ENCODE measurements around the gene ZNF407. TPM values are rescaled to one million over a fixed set of nuclear protein-coding genes. Genes with fewer than 3 reads are reported as not detected.

Gene ZNF407
- total and polyA plus RNA-seq, 4 donors, result 1.3 to 21.1 (median 9.5) TPM

DNA sequence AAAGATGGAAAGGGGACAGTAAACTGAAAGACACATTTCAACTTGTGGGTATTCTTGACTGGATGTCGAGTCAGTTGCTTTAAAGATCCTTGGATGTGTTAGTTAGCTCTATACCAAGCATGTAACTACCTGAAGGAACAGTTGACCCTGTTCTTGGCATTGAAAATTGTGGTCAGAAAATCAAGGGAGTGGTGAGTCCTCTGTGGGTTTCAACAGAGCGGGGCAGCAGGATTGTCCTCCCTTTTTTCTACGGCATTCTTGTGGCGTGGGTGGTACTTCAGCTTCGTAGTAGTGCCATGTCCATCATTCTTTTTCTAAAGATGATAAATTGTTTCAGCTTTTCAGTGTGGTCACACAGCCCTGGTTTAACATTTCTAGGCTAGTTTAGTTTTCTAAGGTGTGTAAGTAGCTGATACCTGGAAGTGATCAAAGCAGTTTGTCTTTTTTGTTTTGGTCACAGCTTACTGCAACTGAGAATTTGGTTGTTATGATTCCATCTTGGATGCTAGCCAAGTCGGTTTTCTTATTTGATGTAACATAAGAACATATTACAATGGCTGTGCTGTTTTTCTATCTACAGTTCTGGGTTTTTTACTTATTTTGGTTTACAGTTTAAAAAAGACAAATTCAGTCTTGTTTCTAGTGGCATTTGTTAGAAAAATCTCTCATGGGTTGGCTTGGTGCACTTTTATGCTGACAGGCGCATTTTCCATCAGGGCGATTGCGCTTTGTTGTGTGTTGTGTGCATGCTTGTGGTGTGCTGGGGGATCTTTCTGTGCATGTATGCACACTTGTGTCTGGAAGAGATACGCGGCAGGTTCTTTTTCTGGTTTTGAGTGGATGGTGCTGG lies 84.7 kb downstream of the ZNF407 start:
- H3K27ac ChIP-seq (ENCODE audit: low read depth in 1 of 2, low read length in 2 of 2), result no peak overlapping the region
- no peak for DNase-seq
- H3K4me3 ChIP-seq (ENCODE audit: low read length in 2 of 2), result no peak overlapping the region
- 90 to 91% methylated on average over 11 of the region's 11 CpGs for WGBS, 2 donors
- H3K36me3 ChIP-seq (ENCODE audit: control insufficient read depth in 1 of 2, insufficient read depth in 2 of 2, low read length in 1 of 2), result no peaks in the 10 kb centered on the region
- peaks cover 2% of the 10 kb centered on the region for H3K9me3 ChIP-seq (ENCODE audit: control insufficient read depth, low read length)
- intact Hi-C loops (cut with DNase I), result no loop called here
- no peaks in the 10 kb centered on the region for H3K4me1 ChIP-seq (ENCODE audit: control insufficient read depth in 1 of 2, insufficient read depth in 2 of 2, low read length in 2 of 2)
- no peak for ATAC-seq (ENCODE audit: low FRiP score)
- no peaks in the 10 kb centered on the region for H3K27me3 ChIP-seq (ENCODE audit: control insufficient read depth in 1 of 2, insufficient read depth in 2 of 2, low read length in 1 of 2)

GRCh38 chr18:74682991-74683297 lies 85.3 kb downstream of the ZNF407 start:
- Histone ChIP-seq H3K27ac (ENCODE audit: low read depth in 1 of 2, low read length in 2 of 2) (no peak overlapping the region), H3K9me3 (ENCODE audit: control insufficient read depth, low read length) (no peaks in the 10 kb centered on the region), H3K36me3 (ENCODE audit: control insufficient read depth in 1 of 2, insufficient read depth in 2 of 2, low read length in 1 of 2) (no peaks in the 10 kb centered on the region), H3K4me3 (ENCODE audit: low read length in 2 of 2) (no peak overlapping the region), H3K27me3 (ENCODE audit: control insufficient read depth in 1 of 2, insufficient read depth in 2 of 2, low read length in 1 of 2) (no peaks in the 10 kb centered on the region), H3K4me1 (ENCODE audit: control insufficient read depth in 1 of 2, insufficient read depth in 2 of 2, low read length in 2 of 2) (no peaks in the 10 kb centered on the region)
- ATAC-seq (ENCODE audit: low FRiP score), result no peak
- no peak for DNase-seq
- intact Hi-C loops (cut with DNase I), result no loop called here
- WGBS, 2 donors, result 97 to 98% methylated on average over 1 of the region's 1 CpG

- DNase-seq (no peak), ATAC-seq (ENCODE audit: low FRiP score) (no peak)
- Histone ChIP-seq H3K4me3 (ENCODE audit: low read length in 2 of 2) (no peak overlapping the region), H3K27me3 (ENCODE audit: control insufficient read depth in 1 of 2, insufficient read depth in 2 of 2, low read length in 1 of 2) (no peaks in the 10 kb centered on the region), H3K27ac (ENCODE audit: low read depth in 1 of 2, low read length in 2 of 2) (no peak overlapping the region), H3K4me1 (ENCODE audit: control insufficient read depth in 1 of 2, insufficient read depth in 2 of 2, low read length in 2 of 2) (no peaks in the 10 kb centered on the region), H3K9me3 (ENCODE audit: control insufficient read depth, low read length) (no peaks in the 10 kb centered on the region), H3K36me3 (ENCODE audit: control insufficient read depth in 1 of 2, insufficient read depth in 2 of 2, low read length in 1 of 2) (no peaks in the 10 kb centered on the region)
- intact Hi-C loops (cut with DNase I), result no loop called here
Measured at GRCh38 chr18:74683573-74683972, 85.9 kb downstream of the ZNF407 start.

- H3K27me3 ChIP-seq (ENCODE audit: control insufficient read depth in 1 of 2, insufficient read depth in 2 of 2, low read length in 1 of 2), result no peaks in the 10 kb centered on the region
- H3K4me1 ChIP-seq (ENCODE audit: control insufficient read depth in 1 of 2, insufficient read depth in 2 of 2, low read length in 2 of 2), result no peaks in the 10 kb centered on the region
- no peak overlapping the region for H3K4me3 ChIP-seq (ENCODE audit: low read length in 2 of 2)
- ATAC-seq (ENCODE audit: low FRiP score) (no peak), DNase-seq (no peak)
- intact Hi-C loops (cut with DNase I), result no loop called here
- WGBS, 2 donors, result 62 to 70% methylated on average over 2 of the region's 2 CpGs
- no peak overlapping the region for H3K27ac ChIP-seq (ENCODE audit: low read depth in 1 of 2, low read length in 2 of 2)
- no peaks in the 10 kb centered on the region for H3K36me3 ChIP-seq (ENCODE audit: control insufficient read depth in 1 of 2, insufficient read depth in 2 of 2, low read length in 1 of 2)
- no peaks in the 10 kb centered on the region for H3K9me3 ChIP-seq (ENCODE audit: control insufficient read depth, low read length)
Measured at GRCh38 chr18:74689251-74689650, 91.6 kb downstream of the ZNF407 start.

- DNase-seq, result no peak
- H3K36me3 ChIP-seq (ENCODE audit: control insufficient read depth in 1 of 2, insufficient read depth in 2 of 2, low read length in 1 of 2), result no peaks in the 10 kb centered on the region
- 84 to 86% methylated on average over 9 of the region's 9 CpGs for WGBS, 2 donors
- no peak for ATAC-seq (ENCODE audit: low FRiP score)
- no peaks in the 10 kb centered on the region for H3K9me3 ChIP-seq (ENCODE audit: control insufficient read depth, low read length)
- intact Hi-C loops (cut with DNase I), result no loop called here
- H3K27me3 ChIP-seq (ENCODE audit: control insufficient read depth in 1 of 2, insufficient read depth in 2 of 2, low read length in 1 of 2), result no peaks in the 10 kb centered on the region
- H3K4me1 ChIP-seq (ENCODE audit: control insufficient read depth in 1 of 2, insufficient read depth in 2 of 2, low read length in 2 of 2), result no peaks in the 10 kb centered on the region
- H3K4me3 ChIP-seq (ENCODE audit: low read length in 2 of 2), result no peak overlapping the region
- H3K27ac ChIP-seq (ENCODE audit: low read depth in 1 of 2, low read length in 2 of 2), result no peak overlapping the region
Measured at GRCh38 chr18:74692367-74693013, 94.8 kb downstream of the ZNF407 start.

GRCh38 chr18:74694436-74694835 lies 96.8 kb downstream of the ZNF407 start:
- Histone ChIP-seq H3K27me3 (ENCODE audit: control insufficient read depth in 1 of 2, insufficient read depth in 2 of 2, low read length in 1 of 2) (no peaks in the 10 kb centered on the region), H3K4me3 (ENCODE audit: low read length in 2 of 2) (no peak overlapping the region), H3K27ac (ENCODE audit: low read depth in 1 of 2, low read length in 2 of 2) (no peak overlapping the region), H3K9me3 (ENCODE audit: control insufficient read depth, low read length) (no peaks in the 10 kb centered on the region), H3K4me1 (ENCODE audit: control insufficient read depth in 1 of 2, insufficient read depth in 2 of 2, low read length in 2 of 2) (no peaks in the 10 kb centered on the region), H3K36me3 (ENCODE audit: control insufficient read depth in 1 of 2, insufficient read depth in 2 of 2, low read length in 1 of 2) (no peaks in the 10 kb centered on the region)
- no peak for DNase-seq
- ATAC-seq (ENCODE audit: low FRiP score), result no peak
- intact Hi-C loops (cut with DNase I), result no loop called here
- 94 to 96% methylated on average over 1 of the region's 1 CpG for WGBS, 2 donors

DNA sequence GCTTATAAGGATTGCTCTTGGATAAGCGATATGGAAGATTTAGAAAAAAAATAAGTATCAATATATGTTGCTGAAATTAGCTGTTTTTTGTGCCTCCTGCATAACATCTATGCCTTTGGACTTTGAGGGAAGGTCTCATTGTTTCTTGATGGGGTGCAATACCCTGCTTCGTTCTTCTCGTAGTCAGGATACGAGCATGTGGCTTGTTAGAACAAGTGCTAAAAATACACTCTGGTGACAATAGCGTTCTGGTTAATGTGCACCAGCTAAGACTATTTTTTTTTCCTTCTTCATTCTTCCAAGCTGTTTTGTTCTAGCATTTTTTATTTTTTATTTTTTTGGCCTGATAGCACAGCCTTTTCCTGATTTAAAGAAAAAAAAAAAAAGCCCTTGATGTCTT lies 97.5 kb downstream of the ZNF407 start:
- Histone ChIP-seq H3K27me3 (ENCODE audit: control insufficient read depth in 1 of 2, insufficient read depth in 2 of 2, low read length in 1 of 2) (no peaks in the 10 kb centered on the region), H3K9me3 (ENCODE audit: control insufficient read depth, low read length) (no peaks in the 10 kb centered on the region), H3K36me3 (ENCODE audit: control insufficient read depth in 1 of 2, insufficient read depth in 2 of 2, low read length in 1 of 2) (no peaks in the 10 kb centered on the region), H3K4me3 (ENCODE audit: low read length in 2 of 2) (no peak overlapping the region), H3K4me1 (ENCODE audit: control insufficient read depth in 1 of 2, insufficient read depth in 2 of 2, low read length in 2 of 2) (no peaks in the 10 kb centered on the region), H3K27ac (ENCODE audit: low read depth in 1 of 2, low read length in 2 of 2) (no peak overlapping the region)
- intact Hi-C loops (cut with DNase I), result no loop called here
- no peak for ATAC-seq (ENCODE audit: low FRiP score)
- WGBS, 2 donors, result 73 to 75% methylated on average over 5 of the region's 5 CpGs
- DNase-seq, result no peak

DNA sequence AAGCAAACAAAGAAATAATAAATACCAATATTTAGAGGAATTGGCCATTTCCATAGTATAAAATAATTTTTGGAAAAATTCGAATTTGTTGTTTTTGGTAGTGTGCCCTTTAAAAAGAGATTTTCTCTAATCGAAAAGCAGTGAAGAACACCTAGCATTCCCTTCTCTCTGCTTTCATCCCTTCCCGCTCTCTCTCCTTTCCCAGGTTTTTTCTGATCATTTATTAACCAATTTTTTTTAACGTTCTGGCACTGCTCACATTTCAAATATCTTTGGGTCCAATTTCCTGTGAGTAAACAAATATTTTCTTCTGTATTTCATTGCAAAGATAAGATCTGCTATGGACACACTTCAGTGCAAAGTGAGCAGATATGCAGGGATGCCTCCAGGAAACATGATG lies 101.2 kb downstream of the ZNF407 start:
- intact Hi-C loops (cut with DNase I), result no loop called here
- DNase-seq (no peak), ATAC-seq (ENCODE audit: low FRiP score) (no peak)
- 87 to 90% methylated on average over 4 of the region's 4 CpGs for WGBS, 2 donors
- Histone ChIP-seq H3K4me1 (ENCODE audit: control insufficient read depth in 1 of 2, insufficient read depth in 2 of 2, low read length in 2 of 2) (no peaks in the 10 kb centered on the region), H3K36me3 (ENCODE audit: control insufficient read depth in 1 of 2, insufficient read depth in 2 of 2, low read length in 1 of 2) (peaks cover 3 to 4% of the 10 kb centered on the region in 2 donors), H3K9me3 (ENCODE audit: control insufficient read depth, low read length) (no peaks in the 10 kb centered on the region), H3K27ac (ENCODE audit: low read depth in 1 of 2, low read length in 2 of 2) (no peak overlapping the region), H3K27me3 (ENCODE audit: control insufficient read depth in 1 of 2, insufficient read depth in 2 of 2, low read length in 1 of 2) (no peaks in the 10 kb centered on the region), H3K4me3 (ENCODE audit: low read length in 2 of 2) (no peak overlapping the region)

DNA sequence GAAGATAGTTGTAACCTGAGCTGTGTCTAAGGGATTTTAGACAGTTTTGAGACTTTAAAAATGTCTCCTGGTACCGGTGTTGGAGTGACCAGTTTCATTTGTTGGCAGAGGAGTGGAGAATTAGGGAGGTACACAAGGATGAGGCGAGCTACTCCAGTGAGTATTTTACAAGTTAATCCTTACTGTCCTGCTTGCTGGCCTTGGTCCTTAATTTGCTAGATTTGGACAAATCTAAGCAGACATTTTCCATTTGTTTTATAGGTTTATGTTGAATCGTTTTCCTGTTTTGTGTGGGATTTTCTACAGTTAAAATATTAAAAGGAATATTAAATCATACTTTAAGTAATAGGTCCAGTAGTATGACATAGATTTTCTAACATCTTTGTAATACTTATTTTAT lies 101.8 kb downstream of the ZNF407 start:
- intact Hi-C loops (cut with DNase I), result no loop called here
- no peaks in the 10 kb centered on the region for H3K27me3 ChIP-seq (ENCODE audit: control insufficient read depth in 1 of 2, insufficient read depth in 2 of 2, low read length in 1 of 2)
- no peaks in the 10 kb centered on the region for H3K4me1 ChIP-seq (ENCODE audit: control insufficient read depth in 1 of 2, insufficient read depth in 2 of 2, low read length in 2 of 2)
- H3K27ac ChIP-seq (ENCODE audit: low read depth in 1 of 2, low read length in 2 of 2), result no peak overlapping the region
- no peaks in the 10 kb centered on the region for H3K9me3 ChIP-seq (ENCODE audit: control insufficient read depth, low read length)
- peaks cover 3 to 4% of the 10 kb centered on the region in 2 donors for H3K36me3 ChIP-seq (ENCODE audit: control insufficient read depth in 1 of 2, insufficient read depth in 2 of 2, low read length in 1 of 2)
- WGBS, 2 donors, result 90 to 91% methylated on average over 3 of the region's 3 CpGs
- no peak overlapping the region for H3K4me3 ChIP-seq (ENCODE audit: low read length in 2 of 2)
- ATAC-seq (ENCODE audit: low FRiP score), result no peak
- DNase-seq, result no peak

Data from aorta (tissue), 5 donors.